WERI-Rb-1 (cell line): Measurements from ENCODE around the gene PTTG1.

Source experiments
- DNase-seq: peaks from one replicate; pipeline ENCODE4 v3.0.0-alpha.2; 2020
- H3K27ac ChIP-seq: fragments of 250-450 bp; sonication (Bioruptor Pico); 2 replicates; pipeline ENCODE4 v1.5.1; 2020; ENCODE audit warnings: mild to moderate bottlenecking, moderate library complexity
- H3K27me3 ChIP-seq: fragments of 250-450 bp; sonication (Bioruptor Pico); 2 replicates; pipeline ENCODE4 v1.5.1; 2021; ENCODE audit warnings: mild to moderate bottlenecking, low read depth, moderate library complexity; ENCODE audit not compliant: insufficient read depth, severe bottlenecking
- H3K36me3 ChIP-seq: fragments of 250-450 bp; sonication (Bioruptor Pico); 2 replicates; pipeline ENCODE4 v1.5.1; 2020; ENCODE audit warnings: mild to moderate bottlenecking, moderate library complexity
- H3K4me3 ChIP-seq: 2 replicates; pipeline ENCODE4 v1.5.1; 2011; ENCODE audit warnings: low read depth, mild to moderate bottlenecking, control low read depth, low read length
- H3K9me3 ChIP-seq: fragments of 250-450 bp; sonication (Bioruptor Pico); 2 replicates; pipeline ENCODE4 v1.5.1; 2021; ENCODE audit warnings: mild to moderate bottlenecking, moderate library complexity; ENCODE audit not compliant: severe bottlenecking
- TF ChIP-seq, protein P1 (sequence below): IDR thresholded peaks from 2 replicates; pipeline ENCODE4 v1.5.1; 2011; ENCODE audit warnings: low read depth, mild to moderate bottlenecking, control low read depth, inconsistent platforms, low read length

Gene PTTG1

DNA sequence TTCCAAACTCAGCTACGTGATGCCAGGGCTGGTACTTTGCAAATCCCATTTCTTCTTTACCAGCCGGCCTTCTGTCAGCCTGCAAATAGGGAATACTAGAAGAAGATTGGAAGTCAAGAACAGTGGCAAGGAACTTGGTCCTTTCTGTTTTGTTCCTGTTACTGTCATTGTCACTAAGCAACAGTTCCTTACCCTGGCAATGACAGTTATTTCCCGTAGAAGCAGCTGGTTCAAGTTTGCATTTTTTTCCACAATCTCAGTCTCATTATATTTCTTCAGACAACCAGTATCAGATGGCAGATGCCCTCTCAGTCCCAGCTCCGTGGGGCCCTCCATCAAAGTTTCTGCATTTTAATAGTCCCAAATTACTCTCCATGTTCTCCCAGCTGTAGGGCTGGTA is 42.1 kb upstream of the PTTG1 start:
- TF ChIP-seq, protein P1, sequence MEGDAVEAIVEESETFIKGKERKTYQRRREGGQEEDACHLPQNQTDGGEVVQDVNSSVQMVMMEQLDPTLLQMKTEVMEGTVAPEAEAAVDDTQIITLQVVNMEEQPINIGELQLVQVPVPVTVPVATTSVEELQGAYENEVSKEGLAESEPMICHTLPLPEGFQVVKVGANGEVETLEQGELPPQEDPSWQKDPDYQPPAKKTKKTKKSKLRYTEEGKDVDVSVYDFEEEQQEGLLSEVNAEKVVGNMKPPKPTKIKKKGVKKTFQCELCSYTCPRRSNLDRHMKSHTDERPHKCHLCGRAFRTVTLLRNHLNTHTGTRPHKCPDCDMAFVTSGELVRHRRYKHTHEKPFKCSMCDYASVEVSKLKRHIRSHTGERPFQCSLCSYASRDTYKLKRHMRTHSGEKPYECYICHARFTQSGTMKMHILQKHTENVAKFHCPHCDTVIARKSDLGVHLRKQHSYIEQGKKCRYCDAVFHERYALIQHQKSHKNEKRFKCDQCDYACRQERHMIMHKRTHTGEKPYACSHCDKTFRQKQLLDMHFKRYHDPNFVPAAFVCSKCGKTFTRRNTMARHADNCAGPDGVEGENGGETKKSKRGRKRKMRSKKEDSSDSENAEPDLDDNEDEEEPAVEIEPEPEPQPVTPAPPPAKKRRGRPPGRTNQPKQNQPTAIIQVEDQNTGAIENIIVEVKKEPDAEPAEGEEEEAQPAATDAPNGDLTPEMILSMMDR = no peak
- no peaks in the 10 kb centered on the region for H3K27me3 ChIP-seq
- H3K27ac ChIP-seq = no peak overlapping the region
- no peak overlapping the region for H3K4me3 ChIP-seq
- no peaks in the 10 kb centered on the region for H3K36me3 ChIP-seq
- no peaks in the 10 kb centered on the region for H3K9me3 ChIP-seq
- no peak for DNase-seq

DNA sequence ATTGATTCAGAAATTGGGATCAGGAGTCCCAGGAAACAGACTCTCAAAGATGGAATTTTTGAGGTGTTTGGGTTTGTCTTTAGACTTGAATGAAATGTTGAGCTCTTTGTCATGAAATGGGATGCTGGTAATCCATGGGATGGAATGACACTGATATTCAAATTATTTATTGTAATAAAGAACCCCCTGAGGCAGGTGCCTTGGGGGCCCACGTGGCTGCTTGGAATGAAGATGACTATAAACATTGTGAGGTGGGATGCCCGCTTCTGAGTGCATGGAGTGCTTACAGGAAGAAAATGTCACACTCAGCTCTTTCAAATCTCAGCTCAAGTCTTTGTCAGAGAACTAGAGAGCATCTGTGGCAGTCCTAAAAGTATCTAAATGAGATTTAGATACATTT is 41.6 kb upstream of the PTTG1 start:
- Histone ChIP-seq H3K27me3 (no peaks in the 10 kb centered on the region), H3K4me3 (no peak overlapping the region), H3K9me3 (no peaks in the 10 kb centered on the region), H3K27ac (no peak overlapping the region), H3K36me3 (no peaks in the 10 kb centered on the region)
- DNase-seq = no peak
- TF ChIP-seq, protein P1 = no peak

DNA sequence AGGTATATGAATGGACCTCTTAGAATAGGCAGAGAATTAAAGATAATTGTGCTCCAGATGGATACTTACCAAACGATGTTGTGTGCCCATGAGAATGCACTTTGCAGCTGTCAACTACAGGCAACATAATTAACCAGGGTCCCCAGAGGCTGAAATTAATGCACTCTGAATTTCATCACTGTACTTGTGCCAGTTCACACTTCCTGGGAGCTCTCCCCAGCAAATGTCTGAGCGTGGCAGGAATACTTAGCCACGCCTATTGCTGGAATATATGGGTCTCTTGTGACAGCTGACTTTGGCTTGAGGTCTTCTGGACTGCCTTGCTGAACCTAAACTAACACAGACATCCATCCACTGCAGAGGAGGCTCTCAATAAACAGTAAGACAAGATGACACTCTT is 39.3 kb upstream of the PTTG1 start:
- Histone ChIP-seq H3K36me3 (no peaks in the 10 kb centered on the region), H3K9me3 (no peaks in the 10 kb centered on the region), H3K27ac (no peak overlapping the region), H3K27me3 (no peaks in the 10 kb centered on the region), H3K4me3 (no peak overlapping the region)
- DNase-seq = no peak
- TF ChIP-seq, protein P1 = no peak

- no peak overlapping the region for H3K4me3 ChIP-seq
- TF ChIP-seq, protein P1 = no peak
- no peaks in the 10 kb centered on the region for H3K36me3 ChIP-seq
- no peaks in the 10 kb centered on the region for H3K9me3 ChIP-seq
- H3K27ac ChIP-seq = no peak overlapping the region
- no peak for DNase-seq
- no peaks in the 10 kb centered on the region for H3K27me3 ChIP-seq
Observed at GRCh38 chr5:160384681-160385080, 37.0 kb upstream of the PTTG1 start.

DNA sequence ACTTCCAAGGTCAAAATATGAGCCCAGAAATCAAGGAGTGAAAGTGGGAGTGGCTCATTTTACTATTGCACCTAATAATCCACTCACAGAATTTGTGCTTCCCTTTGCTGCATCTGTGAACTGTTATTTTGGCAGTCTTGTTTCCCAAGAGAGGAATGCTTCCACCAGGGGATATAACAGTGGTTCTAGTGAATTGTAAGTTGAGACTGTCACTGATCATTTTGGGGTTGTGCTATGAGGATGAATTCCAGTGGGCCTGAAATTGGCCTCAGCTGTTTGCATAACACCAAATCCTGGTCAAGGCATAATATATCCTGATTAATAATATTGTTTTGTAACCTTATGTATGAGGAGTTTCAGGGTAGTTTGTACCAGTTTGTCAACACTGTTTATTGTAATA is 36.2 kb upstream of the PTTG1 start:
- TF ChIP-seq, protein P1 = no peak
- Histone ChIP-seq H3K36me3 (no peaks in the 10 kb centered on the region), H3K27me3 (no peaks in the 10 kb centered on the region), H3K9me3 (no peaks in the 10 kb centered on the region), H3K4me3 (no peak overlapping the region), H3K27ac (no peak overlapping the region)
- DNase-seq = no peak

GRCh38 chr5:160387445-160387844 is 34.2 kb upstream of the PTTG1 start:
- H3K9me3 ChIP-seq = no peaks in the 10 kb centered on the region
- TF ChIP-seq, protein P1 = no peak
- no peak overlapping the region for H3K27ac ChIP-seq
- no peak for DNase-seq
- H3K4me3 ChIP-seq = no peak overlapping the region
- H3K27me3 ChIP-seq = no peaks in the 10 kb centered on the region
- no peaks in the 10 kb centered on the region for H3K36me3 ChIP-seq
